Transverse colon (tissue), 4 donors: ENCODE data around the gene SPG11.

Source experiments
- EP300 ChIP-seq: sonication (generic); formaldehyde crosslinking; IDR thresholded peaks from one replicate; pipeline ENCODE4 v1.6.1; 2017; ENCODE audit warnings: antibody characterized with exemption, low read depth
- POLR2A ChIP-seq: fragments of 450-650 bp; IDR thresholded peaks from one replicate; pipeline ENCODE4 v1.6.1; 2016; ENCODE audit warnings: antibody characterized with exemption, mild to moderate bottlenecking, moderate library complexity
- POLR2AphosphoS5 ChIP-seq, 3 donors: sonication (generic); formaldehyde crosslinking; IDR thresholded peaks; one replicate each; pipeline ENCODE4 v1.6.1; 2016; ENCODE audit warnings: antibody characterized with exemption in 3 of 3
- TF ChIP-seq, protein P1 (sequence below), 5 experiments: fragments of 200-600 bp in 3 of 5; fragments of 450-650 bp in 2 of 5; sonication (generic) in 3 of 5; IDR thresholded peaks; 1 replicate in 2 of 5; 2 replicates in 3 of 5; pipeline ENCODE4 v1.5.1; 2016 to 2017; ENCODE audit warnings: antibody characterized with exemption in 5 of 5, inconsistent platforms in 3 of 5, mild to moderate bottlenecking in 2 of 5, moderate library complexity in 1 of 5

DNA sequence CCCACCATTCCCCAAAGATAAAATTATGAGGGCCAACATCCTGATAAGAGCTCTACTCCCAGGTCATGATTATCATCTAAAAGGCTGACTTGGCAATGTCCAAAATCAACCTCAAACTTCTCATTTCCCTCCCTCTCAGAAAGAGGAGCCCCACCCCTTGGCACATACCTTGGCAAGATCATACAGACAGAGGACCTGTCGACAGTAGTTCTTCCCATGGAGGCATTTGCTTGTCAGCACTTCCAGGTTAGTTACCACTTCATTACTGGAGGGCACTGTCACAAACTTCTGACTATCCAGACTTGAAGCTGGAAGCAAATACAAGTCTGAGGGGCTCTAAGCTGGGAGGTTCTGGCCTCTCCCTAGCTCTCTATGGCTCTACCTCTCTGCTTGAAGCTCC is 88.7 kb downstream of the SPG11 start:
- TF ChIP-seq, protein P1, sequence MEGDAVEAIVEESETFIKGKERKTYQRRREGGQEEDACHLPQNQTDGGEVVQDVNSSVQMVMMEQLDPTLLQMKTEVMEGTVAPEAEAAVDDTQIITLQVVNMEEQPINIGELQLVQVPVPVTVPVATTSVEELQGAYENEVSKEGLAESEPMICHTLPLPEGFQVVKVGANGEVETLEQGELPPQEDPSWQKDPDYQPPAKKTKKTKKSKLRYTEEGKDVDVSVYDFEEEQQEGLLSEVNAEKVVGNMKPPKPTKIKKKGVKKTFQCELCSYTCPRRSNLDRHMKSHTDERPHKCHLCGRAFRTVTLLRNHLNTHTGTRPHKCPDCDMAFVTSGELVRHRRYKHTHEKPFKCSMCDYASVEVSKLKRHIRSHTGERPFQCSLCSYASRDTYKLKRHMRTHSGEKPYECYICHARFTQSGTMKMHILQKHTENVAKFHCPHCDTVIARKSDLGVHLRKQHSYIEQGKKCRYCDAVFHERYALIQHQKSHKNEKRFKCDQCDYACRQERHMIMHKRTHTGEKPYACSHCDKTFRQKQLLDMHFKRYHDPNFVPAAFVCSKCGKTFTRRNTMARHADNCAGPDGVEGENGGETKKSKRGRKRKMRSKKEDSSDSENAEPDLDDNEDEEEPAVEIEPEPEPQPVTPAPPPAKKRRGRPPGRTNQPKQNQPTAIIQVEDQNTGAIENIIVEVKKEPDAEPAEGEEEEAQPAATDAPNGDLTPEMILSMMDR (IDR thresholded peaks at IDR 0.05) = no peak
- TF ChIP-seq POLR2A = no peak
- TF ChIP-seq POLR2AphosphoS5 (IDR thresholded peaks at IDR 0.05) = no peak
- TF ChIP-seq EP300 = no peak
